SK-N-SH treated with all-trans-retinoic acid at 6 μM for 48 hours (cell line): ENCODE results near the gene ST3GAL4.
"Not testable (repeated sequence)": the region's sequence is repeated elsewhere in the genome, so short reads cannot be mapped to it uniquely, and the experiment has no call there.

ENCODE experiments used
- ATAC-seq: fragments of 200-7000 bp; cut with Tn5 transposase; 3 replicates; pipeline ENCODE4 v1.9.1; 2020; ENCODE audit warnings: mild to moderate bottlenecking, moderate library complexity
- ARNTL ChIP-seq: fragments of 450-650 bp; formaldehyde crosslinking; IDR thresholded peaks from 2 replicates; pipeline ENCODE4 v1.5.0; 2020; ENCODE audit warnings: low read depth, mild to moderate bottlenecking, moderate library complexity, borderline replicate concordance
- BACH2 ChIP-seq: fragments of 250-450 bp; sonication (Bioruptor Pico); IDR thresholded peaks from 2 replicates; pipeline ENCODE4 v1.9.0; 2021; ENCODE audit warnings: mild to moderate bottlenecking, borderline replicate concordance
- ESRRG ChIP-seq: fragments of 250-450 bp; sonication (Bioruptor Pico); IDR thresholded peaks from 2 replicates; pipeline ENCODE4 v1.6.1; 2021; ENCODE audit warnings: mild to moderate bottlenecking
- ISL1 ChIP-seq: fragments of 250-450 bp; sonication (Bioruptor Pico); IDR thresholded peaks from 2 replicates; pipeline ENCODE4 v2.1.2; 2022; ENCODE audit warnings: mild to moderate bottlenecking, moderate library complexity
- OSR1 ChIP-seq: fragments of 250-450 bp; sonication (Bioruptor Pico); IDR thresholded peaks from 2 replicates; pipeline ENCODE4 v1.8.0; 2022; ENCODE audit warnings: moderate library complexity, mild to moderate bottlenecking, inconsistent platforms
- PPARA ChIP-seq: fragments of 250-450 bp; sonication (Bioruptor Pico); IDR thresholded peaks from 2 replicates; pipeline ENCODE4 v1.5.0; 2020; ENCODE audit warnings: mild to moderate bottlenecking, borderline replicate concordance
- RARB ChIP-seq: fragments of 250-450 bp; sonication (Bioruptor Pico); IDR thresholded peaks from 2 replicates; pipeline ENCODE4 v1.8.0; 2021; ENCODE audit warnings: mild to moderate bottlenecking, moderate library complexity
- TCF4 ChIP-seq: fragments of 250-450 bp; sonication (Bioruptor Pico); IDR thresholded peaks from 2 replicates; pipeline ENCODE4 v1.8.0; 2021; ENCODE audit warnings: mild to moderate bottlenecking, moderate library complexity, borderline replicate concordance
- TOX ChIP-seq: fragments of 250-450 bp; sonication (Bioruptor Pico); IDR thresholded peaks from 2 replicates; pipeline ENCODE4 v1.8.0; 2021; ENCODE audit warnings: mild to moderate bottlenecking, moderate library complexity, borderline replicate concordance
- ZC3H10 ChIP-seq: fragments of 250-450 bp; sonication (Bioruptor Pico); IDR thresholded peaks from 2 replicates; pipeline ENCODE4 v1.5.1; 2021; ENCODE audit warnings: mild to moderate bottlenecking, moderate library complexity
- ZFP3 ChIP-seq: fragments of 250-450 bp; sonication (Bioruptor Pico); IDR thresholded peaks from 2 replicates; pipeline ENCODE4 v1.5.0; 2020; ENCODE audit warnings: mild to moderate bottlenecking, moderate library complexity
- ZFP30 ChIP-seq: fragments of 450-650 bp; formaldehyde crosslinking; IDR thresholded peaks from 2 replicates; pipeline ENCODE4 v1.5.0; 2022; ENCODE audit warnings: mild to moderate bottlenecking, moderate library complexity
- ZNF70 ChIP-seq: fragments of 450-650 bp; formaldehyde crosslinking; IDR thresholded peaks from 2 replicates; pipeline ENCODE4 v1.5.0; 2020; ENCODE audit warnings: mild to moderate bottlenecking, moderate library complexity
- ZNF8 ChIP-seq: fragments of 450-650 bp; formaldehyde crosslinking; IDR thresholded peaks from 2 replicates; pipeline ENCODE4 v1.5.0; 2020; ENCODE audit warnings: mild to moderate bottlenecking, moderate library complexity
- TF ChIP-seq, protein P1 (sequence below): fragments of 250-450 bp; sonication (Bioruptor Pico); IDR thresholded peaks from 2 replicates; pipeline ENCODE4 v1.5.1; 2020; ENCODE audit warnings: low read depth, mild to moderate bottlenecking, moderate library complexity
- TF ChIP-seq, protein P2 (sequence below): fragments of 250-450 bp; sonication (Bioruptor Pico); IDR thresholded peaks from 2 replicates; pipeline ENCODE4 v1.8.0; 2021; ENCODE audit warnings: low read depth, mild to moderate bottlenecking, moderate library complexity, borderline replicate concordance
- TF ChIP-seq, protein P3 (sequence below): fragments of 250-450 bp; sonication (Bioruptor Pico); IDR thresholded peaks from 2 replicates; pipeline ENCODE4 v1.5.0; 2020; ENCODE audit warnings: mild to moderate bottlenecking, moderate library complexity
- TF ChIP-seq, protein P4 (sequence below): fragments of 250-450 bp; sonication (Bioruptor Pico); IDR thresholded peaks from 2 replicates; pipeline ENCODE4 v1.8.0; 2020; ENCODE audit warnings: mild to moderate bottlenecking, moderate library complexity, borderline replicate concordance

Gene ST3GAL4

DNA sequence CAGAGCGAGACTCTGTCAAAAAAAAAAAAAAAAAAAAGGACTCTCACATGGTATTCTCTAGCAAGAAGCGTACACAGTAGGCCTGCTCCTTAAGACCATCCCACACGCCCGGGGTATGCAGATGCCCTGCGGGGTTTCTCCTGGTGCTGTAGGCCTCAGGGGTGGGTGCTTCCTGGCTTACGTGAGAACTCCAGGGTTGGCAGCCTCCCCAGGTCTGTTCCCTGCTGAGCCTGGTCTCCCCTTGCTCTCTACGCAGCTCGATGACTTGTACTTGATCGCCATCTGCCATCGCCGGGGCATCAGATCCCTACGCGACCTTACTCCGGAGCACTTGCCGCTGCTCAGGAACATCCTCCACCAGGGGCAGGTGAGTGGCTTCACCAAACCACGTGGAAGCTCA lies 12.4 kb upstream of the ST3GAL4 start:
- ATAC-seq, result no peak
- TF ChIP-seq ARNTL (CRISPR knock-in tag), result no peak
- TF ChIP-seq TOX, result no peak
- TF ChIP-seq ISL1 (CRISPR knock-in tag), result no peak
- TF ChIP-seq ZC3H10 (CRISPR knock-in tag), result no peak
- TF ChIP-seq, protein P1, sequence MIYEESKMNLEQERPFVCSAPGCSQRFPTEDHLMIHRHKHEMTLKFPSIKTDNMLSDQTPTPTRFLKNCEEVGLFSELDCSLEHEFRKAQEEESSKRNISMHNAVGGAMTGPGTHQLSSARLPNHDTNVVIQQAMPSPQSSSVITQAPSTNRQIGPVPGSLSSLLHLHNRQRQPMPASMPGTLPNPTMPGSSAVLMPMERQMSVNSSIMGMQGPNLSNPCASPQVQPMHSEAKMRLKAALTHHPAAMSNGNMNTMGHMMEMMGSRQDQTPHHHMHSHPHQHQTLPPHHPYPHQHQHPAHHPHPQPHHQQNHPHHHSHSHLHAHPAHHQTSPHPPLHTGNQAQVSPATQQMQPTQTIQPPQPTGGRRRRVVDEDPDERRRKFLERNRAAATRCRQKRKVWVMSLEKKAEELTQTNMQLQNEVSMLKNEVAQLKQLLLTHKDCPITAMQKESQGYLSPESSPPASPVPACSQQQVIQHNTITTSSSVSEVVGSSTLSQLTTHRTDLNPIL, result no peak
- TF ChIP-seq, protein P2, sequence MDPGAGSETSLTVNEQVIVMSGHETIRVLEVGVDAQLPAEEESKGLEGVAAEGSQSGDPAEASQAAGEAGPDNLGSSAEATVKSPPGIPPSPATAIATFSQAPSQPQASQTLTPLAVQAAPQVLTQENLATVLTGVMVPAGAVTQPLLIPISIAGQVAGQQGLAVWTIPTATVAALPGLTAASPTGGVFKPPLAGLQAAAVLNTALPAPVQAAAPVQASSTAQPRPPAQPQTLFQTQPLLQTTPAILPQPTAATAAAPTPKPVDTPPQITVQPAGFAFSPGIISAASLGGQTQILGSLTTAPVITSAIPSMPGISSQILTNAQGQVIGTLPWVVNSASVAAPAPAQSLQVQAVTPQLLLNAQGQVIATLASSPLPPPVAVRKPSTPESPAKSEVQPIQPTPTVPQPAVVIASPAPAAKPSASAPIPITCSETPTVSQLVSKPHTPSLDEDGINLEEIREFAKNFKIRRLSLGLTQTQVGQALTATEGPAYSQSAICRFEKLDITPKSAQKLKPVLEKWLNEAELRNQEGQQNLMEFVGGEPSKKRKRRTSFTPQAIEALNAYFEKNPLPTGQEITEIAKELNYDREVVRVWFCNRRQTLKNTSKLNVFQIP (CRISPR knock-in tag), result no peak
- no peak for TF ChIP-seq ZFP30
- TF ChIP-seq PPARA, result no peak
- TF ChIP-seq ZNF8 (CRISPR knock-in tag), result no peak
- no peak for TF ChIP-seq ESRRG (CRISPR knock-in tag)
- TF ChIP-seq RARB (CRISPR knock-in tag), result no peak

DNA sequence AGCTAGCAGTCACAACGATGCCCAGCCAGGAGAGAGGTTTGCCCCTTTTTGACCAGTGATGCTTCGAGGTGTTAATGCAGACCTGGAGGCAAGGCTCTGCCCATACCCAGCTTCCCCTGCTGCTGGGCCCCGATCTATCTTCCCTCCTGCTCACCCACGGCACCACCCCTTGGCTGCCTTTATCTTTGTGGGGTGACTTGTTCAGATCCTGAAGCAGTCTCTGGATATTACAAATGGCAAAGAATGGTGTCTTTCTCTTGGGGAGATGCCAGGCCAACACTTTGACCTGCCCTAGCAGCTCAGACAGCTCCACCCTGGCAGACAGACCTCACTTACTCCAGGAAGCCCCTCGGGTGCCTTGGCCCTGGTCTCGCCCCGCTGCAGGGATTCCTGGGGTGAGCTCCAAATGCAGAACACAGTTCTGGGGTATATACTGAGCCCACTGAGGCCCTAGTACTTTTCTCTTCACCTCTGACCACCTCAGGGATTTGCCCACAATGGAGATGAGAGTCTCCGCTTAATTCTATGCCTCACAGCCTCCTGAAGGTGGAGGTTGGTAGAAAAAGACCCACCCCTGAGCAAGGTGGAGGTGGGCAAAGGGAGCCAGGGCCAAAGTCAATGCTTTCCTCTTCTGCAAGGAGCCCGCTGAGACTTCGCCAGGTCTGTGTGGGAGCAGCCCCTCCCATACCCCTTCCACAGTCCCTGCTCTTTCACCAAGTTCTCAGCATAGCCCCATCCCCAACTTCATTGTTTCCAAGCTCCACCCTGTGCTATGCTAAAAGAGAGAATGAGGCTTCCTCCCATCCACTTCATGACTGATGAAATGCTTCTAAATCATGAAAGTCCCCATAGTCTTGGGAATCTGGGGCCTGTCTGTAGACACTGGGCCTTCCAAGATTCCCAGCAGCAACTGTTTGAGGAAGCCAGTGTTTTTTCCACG lies 11.1 kb upstream of the ST3GAL4 start:
- no peak for TF ChIP-seq ZFP3
- no peak for TF ChIP-seq ESRRG (CRISPR knock-in tag)
- no peak for TF ChIP-seq ZNF8 (CRISPR knock-in tag)
- TF ChIP-seq BACH2, result no peak
- no peak for TF ChIP-seq ZC3H10 (CRISPR knock-in tag)
- no peak for TF ChIP-seq TCF4
- no peak for TF ChIP-seq OSR1
- ATAC-seq, result no peak

DNA sequence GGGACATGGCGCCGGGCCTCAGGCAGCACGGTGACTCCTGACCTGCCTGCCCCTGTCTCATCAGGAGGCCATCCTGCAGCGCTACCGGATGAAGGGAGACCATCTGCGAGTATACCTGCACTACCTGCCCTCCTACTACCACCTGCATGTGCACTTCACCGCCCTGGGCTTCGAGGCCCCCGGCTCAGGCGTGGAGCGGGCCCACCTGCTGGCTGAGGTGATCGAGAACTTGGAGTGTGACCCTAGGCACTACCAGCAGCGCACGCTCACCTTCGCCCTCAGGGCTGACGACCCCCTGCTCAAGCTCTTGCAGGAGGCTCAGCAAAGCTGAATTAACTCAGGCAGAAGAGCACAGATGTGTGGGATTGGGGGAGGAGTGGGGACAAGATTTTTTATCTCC lies 10.2 kb upstream of the ST3GAL4 start:
- TF ChIP-seq OSR1, result no peak
- ATAC-seq, result no peak

DNA sequence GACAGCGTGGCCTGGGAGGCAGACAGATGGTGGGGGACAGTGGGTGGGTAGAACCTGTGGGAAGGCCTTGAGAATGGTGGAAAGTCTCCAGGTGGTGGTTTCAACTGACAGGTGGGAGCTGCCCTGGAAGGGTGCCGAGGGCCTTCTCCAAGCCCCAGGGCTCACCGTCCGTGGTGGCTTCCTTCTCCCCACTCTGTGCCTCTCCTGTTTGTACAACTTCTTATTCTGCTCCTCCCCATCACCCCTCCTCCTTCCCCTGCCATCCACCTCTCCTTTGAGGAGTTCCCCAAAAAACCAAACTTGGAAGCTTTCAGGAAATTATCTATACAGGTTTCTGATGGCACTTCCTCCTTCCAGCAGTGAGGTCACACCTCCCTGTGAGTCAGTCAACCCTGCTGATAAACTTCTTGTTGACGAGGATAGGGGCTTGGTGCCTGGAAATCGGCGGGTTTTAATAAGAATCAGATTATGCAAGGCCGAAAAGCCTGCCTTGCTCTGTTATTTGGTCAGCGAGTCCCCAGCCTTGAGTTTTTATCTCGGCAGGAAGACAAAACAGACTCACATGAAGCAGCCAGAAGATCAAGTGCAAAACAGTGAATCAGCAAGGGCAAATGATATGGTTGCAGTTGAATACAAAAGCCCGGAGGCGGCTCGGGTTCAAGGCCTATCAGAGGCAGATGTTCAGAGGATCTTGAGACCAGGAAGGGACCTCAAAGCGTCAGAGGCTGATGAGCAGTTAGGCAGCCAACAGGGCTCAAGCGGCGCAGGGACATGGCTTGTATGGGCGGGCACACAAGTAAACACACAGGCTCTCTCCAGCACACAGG lies 9.5 kb upstream of the ST3GAL4 start:
- no peak for TF ChIP-seq ZFP3
- ATAC-seq, result peak; percentile 18

DNA sequence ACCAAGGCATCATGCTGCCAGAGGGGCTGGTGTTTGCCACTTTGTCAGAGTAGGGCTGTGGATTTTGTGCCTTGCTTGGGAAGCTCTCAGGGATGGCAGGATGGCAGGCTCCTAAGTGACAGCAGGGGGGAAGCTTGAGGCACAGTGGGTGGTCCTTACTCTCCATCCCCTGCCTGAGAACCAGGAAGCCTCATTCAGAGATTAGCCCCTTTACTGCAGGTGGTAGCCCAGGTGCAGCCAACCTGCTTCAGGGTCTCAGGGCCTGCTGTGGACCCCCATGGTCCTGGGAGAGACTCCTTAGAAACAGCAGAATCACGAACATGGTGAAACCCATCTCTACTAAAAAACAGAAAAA lies 8.9 kb upstream of the ST3GAL4 start:
- ATAC-seq, result no peak
- TF ChIP-seq, protein P3, sequence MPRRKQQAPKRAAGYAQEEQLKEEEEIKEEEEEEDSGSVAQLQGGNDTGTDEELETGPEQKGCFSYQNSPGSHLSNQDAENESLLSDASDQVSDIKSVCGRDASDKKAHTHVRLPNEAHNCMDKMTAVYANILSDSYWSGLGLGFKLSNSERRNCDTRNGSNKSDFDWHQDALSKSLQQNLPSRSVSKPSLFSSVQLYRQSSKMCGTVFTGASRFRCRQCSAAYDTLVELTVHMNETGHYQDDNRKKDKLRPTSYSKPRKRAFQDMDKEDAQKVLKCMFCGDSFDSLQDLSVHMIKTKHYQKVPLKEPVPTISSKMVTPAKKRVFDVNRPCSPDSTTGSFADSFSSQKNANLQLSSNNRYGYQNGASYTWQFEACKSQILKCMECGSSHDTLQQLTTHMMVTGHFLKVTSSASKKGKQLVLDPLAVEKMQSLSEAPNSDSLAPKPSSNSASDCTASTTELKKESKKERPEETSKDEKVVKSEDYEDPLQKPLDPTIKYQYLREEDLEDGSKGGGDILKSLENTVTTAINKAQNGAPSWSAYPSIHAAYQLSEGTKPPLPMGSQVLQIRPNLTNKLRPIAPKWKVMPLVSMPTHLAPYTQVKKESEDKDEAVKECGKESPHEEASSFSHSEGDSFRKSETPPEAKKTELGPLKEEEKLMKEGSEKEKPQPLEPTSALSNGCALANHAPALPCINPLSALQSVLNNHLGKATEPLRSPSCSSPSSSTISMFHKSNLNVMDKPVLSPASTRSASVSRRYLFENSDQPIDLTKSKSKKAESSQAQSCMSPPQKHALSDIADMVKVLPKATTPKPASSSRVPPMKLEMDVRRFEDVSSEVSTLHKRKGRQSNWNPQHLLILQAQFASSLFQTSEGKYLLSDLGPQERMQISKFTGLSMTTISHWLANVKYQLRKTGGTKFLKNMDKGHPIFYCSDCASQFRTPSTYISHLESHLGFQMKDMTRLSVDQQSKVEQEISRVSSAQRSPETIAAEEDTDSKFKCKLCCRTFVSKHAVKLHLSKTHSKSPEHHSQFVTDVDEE (CRISPR knock-in tag), result no peak
- TF ChIP-seq ZC3H10 (CRISPR knock-in tag) (no peak), ZNF8 (CRISPR knock-in tag) (no peak), ZNF70 (CRISPR knock-in tag) (no peak), OSR1 (no peak), ISL1 (CRISPR knock-in tag) (no peak), ZFP30 (no peak), TOX (no peak), RARB (CRISPR knock-in tag) (no peak), PPARA (no peak)
- TF ChIP-seq, protein P4, sequence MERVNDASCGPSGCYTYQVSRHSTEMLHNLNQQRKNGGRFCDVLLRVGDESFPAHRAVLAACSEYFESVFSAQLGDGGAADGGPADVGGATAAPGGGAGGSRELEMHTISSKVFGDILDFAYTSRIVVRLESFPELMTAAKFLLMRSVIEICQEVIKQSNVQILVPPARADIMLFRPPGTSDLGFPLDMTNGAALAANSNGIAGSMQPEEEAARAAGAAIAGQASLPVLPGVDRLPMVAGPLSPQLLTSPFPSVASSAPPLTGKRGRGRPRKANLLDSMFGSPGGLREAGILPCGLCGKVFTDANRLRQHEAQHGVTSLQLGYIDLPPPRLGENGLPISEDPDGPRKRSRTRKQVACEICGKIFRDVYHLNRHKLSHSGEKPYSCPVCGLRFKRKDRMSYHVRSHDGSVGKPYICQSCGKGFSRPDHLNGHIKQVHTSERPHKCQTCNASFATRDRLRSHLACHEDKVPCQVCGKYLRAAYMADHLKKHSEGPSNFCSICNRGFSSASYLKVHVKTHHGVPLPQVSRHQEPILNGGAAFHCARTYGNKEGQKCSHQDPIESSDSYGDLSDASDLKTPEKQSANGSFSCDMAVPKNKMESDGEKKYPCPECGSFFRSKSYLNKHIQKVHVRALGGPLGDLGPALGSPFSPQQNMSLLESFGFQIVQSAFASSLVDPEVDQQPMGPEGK (CRISPR knock-in tag), result no peak
- TF ChIP-seq, protein P2 (CRISPR knock-in tag), result no peak
- TF ChIP-seq, protein P1, result no peak

DNA sequence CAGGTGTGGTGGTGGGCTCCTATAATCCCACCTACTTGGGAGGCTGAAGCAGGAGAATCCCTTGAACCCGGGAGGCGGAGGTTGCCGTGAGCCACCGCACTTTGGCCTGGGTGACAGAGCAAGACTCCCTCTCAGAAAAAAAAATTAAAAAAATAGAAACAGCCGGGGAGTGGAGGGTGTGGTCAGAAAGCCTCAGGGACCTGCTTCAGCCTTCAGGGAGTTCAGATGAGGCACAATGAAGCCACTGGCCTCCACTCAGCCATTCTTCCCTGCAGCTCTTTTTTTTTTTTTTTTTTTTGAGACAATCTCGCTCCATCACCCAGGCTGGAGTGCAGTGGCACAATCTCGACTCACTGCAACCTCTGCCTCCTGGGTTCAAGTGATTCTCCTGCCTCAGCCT lies 8.5 kb upstream of the ST3GAL4 start:
- not testable (repeated sequence) for ATAC-seq
